22Rv1 (cell line): ENCODE results near the gene MBTD1.
"Not testable (repeated sequence)": the region's sequence is repeated elsewhere in the genome, so short reads cannot be mapped to it uniquely, and the experiment has no call there.

ENCODE experiments used
- H3K27ac ChIP-seq: fragments of 450-650 bp; 2 replicates; pipeline ENCODE4 v1.5.1; 2017
- CTCF ChIP-seq: fragments of 450-650 bp; IDR thresholded peaks from 2 replicates; pipeline ENCODE4 v1.5.1; 2017; ENCODE audit warnings: mild to moderate bottlenecking
- ZFX ChIP-seq: fragments of 450-650 bp; IDR thresholded peaks from 2 replicates; pipeline ENCODE4 v1.6.1; 2017; ENCODE audit warnings: antibody characterized with exemption, borderline replicate concordance

Gene MBTD1

DNA sequence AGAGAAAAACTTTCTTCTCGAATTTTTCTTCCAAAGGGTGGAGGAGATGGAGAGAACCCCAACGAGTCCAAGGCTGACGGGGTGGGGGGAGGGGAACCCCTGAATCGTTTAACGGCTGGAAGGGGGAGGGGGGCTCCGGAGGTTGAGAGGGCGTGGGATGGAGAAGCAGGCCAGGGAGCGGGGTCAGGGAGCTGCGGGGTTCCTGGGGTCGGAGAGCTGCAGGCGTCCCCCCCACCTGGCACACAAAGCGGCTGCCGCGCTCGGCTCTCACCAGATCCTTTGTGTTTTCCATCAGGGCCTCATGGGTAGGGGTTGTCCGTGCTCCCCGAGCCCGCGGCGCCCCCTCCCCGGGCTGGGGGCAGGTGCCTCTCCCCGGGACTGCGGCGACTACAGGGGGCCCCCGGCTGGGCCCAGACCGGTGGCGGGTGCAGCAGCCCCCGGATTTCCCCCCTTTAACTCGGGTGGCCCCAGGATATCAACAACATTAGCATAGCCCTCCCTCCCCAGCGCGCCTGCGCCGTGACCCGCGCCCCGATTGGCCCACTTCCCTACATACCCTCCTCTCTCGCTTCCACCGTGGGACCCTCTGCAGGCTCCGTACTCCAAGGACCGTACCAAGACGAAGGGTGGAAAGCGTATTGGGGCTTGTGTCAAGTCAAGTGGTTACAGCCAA lies at the start of gene MBTD1:
TSS of gene MBTD1 (minus strand) at position 486 of the 673 bp plus-strand sequence. CDS start 34,888 bp downstream, outside the sequence.
- TF ChIP-seq ZFX (no peak), CTCF (no peak)
- peak within 1 kb of the TSS; percentile 92 for H3K27ac ChIP-seq

DNA sequence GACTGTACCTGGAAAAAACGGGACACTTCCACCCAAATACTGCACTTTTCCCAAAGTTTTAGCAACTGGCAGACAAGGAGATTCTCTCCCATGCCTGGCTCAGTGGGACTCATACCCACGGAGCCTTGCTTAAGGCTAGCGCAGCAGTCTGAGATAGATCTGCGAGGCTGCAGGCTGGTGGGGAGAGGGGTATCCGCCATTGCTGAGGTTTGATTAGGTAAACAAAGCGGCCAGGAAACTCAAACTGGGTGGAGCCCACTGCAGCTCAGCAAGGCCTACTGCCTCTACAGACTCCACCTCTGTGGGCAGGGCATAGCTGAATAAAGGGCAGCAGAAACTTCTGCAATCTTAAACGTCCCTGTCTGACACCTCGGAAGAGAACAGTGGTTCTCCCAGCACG lies 45.3 kb upstream of the MBTD1 start:
- H3K27ac ChIP-seq, result no peak overlapping the region
- TF ChIP-seq CTCF, result no peak
- TF ChIP-seq ZFX, result no peak

- no peak overlapping the region for H3K27ac ChIP-seq
- no peak for TF ChIP-seq ZFX
- TF ChIP-seq CTCF, result no peak
These were observed 40.0 kb upstream of the MBTD1 start for GRCh38 chr17:51299859-51300258.

DNA sequence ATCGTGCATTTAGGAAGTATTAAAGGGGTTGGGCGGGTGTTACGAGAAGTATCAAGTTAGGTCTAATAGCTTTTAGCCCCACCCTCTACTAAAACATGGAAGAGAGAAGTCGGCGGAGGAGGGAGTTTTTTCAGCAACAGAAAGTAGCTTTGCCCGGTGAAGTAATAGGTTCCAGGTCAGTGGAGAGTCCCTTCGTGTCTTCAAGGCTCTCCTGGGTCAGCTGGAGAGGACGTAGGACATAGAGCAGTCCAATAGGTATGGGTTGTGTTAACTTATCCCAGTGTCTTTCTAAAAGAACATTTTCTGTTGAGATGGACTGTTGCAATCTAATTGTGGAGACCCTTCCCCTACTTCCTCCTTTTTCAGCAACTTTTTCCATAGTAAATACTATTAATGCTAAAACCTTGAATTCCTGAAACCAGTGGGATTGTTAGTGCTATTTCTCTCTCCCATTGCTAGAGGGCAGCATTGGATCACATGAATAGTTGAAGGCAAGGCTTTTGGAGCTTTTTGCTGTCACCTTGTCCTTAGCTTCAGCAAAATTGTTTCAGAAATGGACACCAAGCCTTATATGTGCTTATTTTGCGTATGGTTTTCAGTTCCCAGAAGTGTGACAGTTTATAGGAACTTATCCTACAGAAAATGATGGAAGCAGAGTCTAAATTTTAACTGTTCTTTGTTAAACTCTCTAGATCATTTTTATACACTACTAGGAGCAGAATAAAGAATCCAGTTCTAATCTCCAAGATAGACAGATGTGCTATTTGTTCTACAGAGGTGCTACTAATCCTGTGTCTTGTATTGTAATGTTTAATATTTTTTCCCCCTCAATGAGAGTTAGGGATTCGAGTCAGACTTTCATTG lies 38.9 kb upstream of the MBTD1 start:
- H3K27ac ChIP-seq, result no peak overlapping the region

GRCh38 chr17:51294338-51294737 lies 34.5 kb upstream of the MBTD1 start:
- H3K27ac ChIP-seq, result not testable (repeated sequence)

More for the DNA sequence above, 38.9 kb upstream of the MBTD1 start:
- TF ChIP-seq CTCF, result peak; percentile 83
- TF ChIP-seq ZFX, result no peak

DNA sequence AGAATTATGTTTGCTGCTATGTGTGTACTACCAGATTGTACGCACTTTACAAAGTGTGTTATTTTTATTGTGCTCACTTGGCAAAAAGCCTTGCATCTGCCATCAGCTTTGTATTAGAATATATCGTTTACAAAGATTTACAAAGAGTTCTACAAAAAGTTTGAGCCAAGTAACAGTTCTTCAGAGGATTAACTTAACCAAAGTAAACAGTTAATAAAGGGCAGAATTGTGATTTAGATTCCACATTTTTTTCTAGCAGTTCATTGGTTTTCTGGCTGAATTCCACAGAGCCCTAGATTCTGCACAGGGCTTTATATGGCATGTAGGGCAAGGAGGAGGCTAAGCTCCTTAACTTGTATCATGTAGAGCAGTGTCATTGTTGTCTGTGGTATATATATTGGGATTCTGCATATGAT lies 29.9 kb upstream of the MBTD1 start:
- TF ChIP-seq ZFX, result no peak
- no peak for TF ChIP-seq CTCF
- H3K27ac ChIP-seq, result no peak overlapping the region

- TF ChIP-seq ZFX (no peak), CTCF (no peak)
These were observed 27.6 kb upstream of the MBTD1 start for GRCh38 chr17:51287412-51287811.

More at GRCh38 chr17:51287412-51287811, 27.6 kb upstream of the MBTD1 start:
- no peak overlapping the region for H3K27ac ChIP-seq
